HepG2 (cell line): ENCODE data around the gene SEC14L5. TPM values are rescaled to one million over a fixed set of nuclear protein-coding genes. Genes with fewer than 3 reads are reported as not detected.

ENCODE experiments used
- ATAC-seq: fragments of 200-7000 bp; cut with Tn5 transposase; 3 replicates; pipeline ENCODE4 v1.9.1; 2020; ENCODE audit warnings: mild to moderate bottlenecking, moderate library complexity
- BruUV-seq: library from RNA; stranded (reverse); fragments of 400-500 nt; replicated peaks from 2 replicates; lab custom pipeline; 2021; lab: Mats Ljungman, UMichigan
- CTCF ChIA-PET: fragments of 300-600 bp; formaldehyde crosslinking; extraction: SDS; loops from one replicate; lab custom pipeline; 2021; ENCODE audit warnings: low total read pairs, inconsistent platforms, low intra/inter-chr PET ratio; lab: Yijun Ruan, JAX
- POLR2A ChIA-PET: fragments of 350-600 bp; sonication (Branson Sonifier 250); formaldehyde crosslinking; loops from one replicate; lab custom pipeline; 2020; ENCODE audit warnings: antibody characterized with exemption, inconsistent platforms; lab: Yijun Ruan, JAX
- DNase-seq: peaks from one replicate; pipeline ENCODE4 v3.0.0-alpha.2; 2015; ENCODE audit warnings: low spot score
- FAIRE-seq: peaks from 3 replicates; lab custom pipeline; 2011; peaks lifted over from hg19 to GRCh38; lab: Jason Lieb, UNC
- H2AFZ ChIP-seq: one replicate; pipeline ENCODE4 v1.6.1; 2011; ENCODE audit warnings: low read length, inconsistent platforms
- H3K27ac ChIP-seq: fragments of 300-600 bp; 3 replicates; pipeline ENCODE4 v1.8.0; 2011; ENCODE audit warnings: mixed run types, mild to moderate bottlenecking, mixed read lengths, low read length, inconsistent platforms; ENCODE audit not compliant: insufficient read depth; ENCODE audit errors: extremely low read length
- H3K27me3 ChIP-seq, 2 experiments: fragments of 200-600 bp in 1 of 2; 2 replicates in 1 of 2; 3 replicates in 1 of 2; pipeline versions ENCODE4 v1.6.0 to v1.8.0; 2011; ENCODE audit warnings: low read length in 2 of 2, mild to moderate bottlenecking in 2 of 2, moderate library complexity in 2 of 2, inconsistent platforms in 1 of 2; ENCODE audit not compliant: insufficient read depth in 2 of 2, control insufficient read depth in 1 of 2
- H3K36me3 ChIP-seq, 2 experiments: fragments of 200-600 bp in 1 of 2; replicated peaks in 1 of 2; 2 replicates in 1 of 2; 3 replicates in 1 of 2; pipeline versions ENCODE4 v1.5.1 to v1.8.0; 2011; ENCODE audit warnings: low read length in 2 of 2, inconsistent platforms in 1 of 2; ENCODE audit not compliant: insufficient read depth in 2 of 2, control insufficient read depth in 1 of 2
- H3K4me1 ChIP-seq: 2 replicates; pipeline ENCODE4 v1.5.1; 2012; ENCODE audit warnings: low read length, inconsistent platforms; ENCODE audit not compliant: insufficient read depth
- H3K4me2 ChIP-seq: 2 replicates; pipeline ENCODE4 v1.6.0; 2011; ENCODE audit warnings: low read depth, low read length, inconsistent platforms
- H3K4me3 ChIP-seq, 3 experiments: fragments of 200-600 bp in 1 of 3; sonication (generic), shearing (Covaris generic) in 1 of 3; replicated peaks in 1 of 3; 2 replicates each; pipeline ENCODE4 v1.5.1; 2011 to 2016; ENCODE audit warnings: low read length in 3 of 3, inconsistent platforms in 2 of 3, low read depth in 2 of 3, mild to moderate bottlenecking in 2 of 3, control low read depth in 1 of 3, mixed read lengths in 1 of 3; ENCODE audit not compliant: insufficient read depth in 1 of 3
- H3K79me2 ChIP-seq: one replicate; pipeline ENCODE4 v1.6.1; 2011; ENCODE audit warnings: low read length, inconsistent platforms; ENCODE audit not compliant: insufficient read depth
- H3K9ac ChIP-seq: 2 replicates; pipeline ENCODE4 v1.6.0; 2011; ENCODE audit warnings: mild to moderate bottlenecking, low read depth, low read length, inconsistent platforms; ENCODE audit not compliant: insufficient read depth
- H3K9me3 ChIP-seq: 2 replicates; pipeline ENCODE4 v1.5.1; 2012; ENCODE audit warnings: mild to moderate bottlenecking, low read length
- H4K20me1 ChIP-seq: 2 replicates; pipeline ENCODE4 v1.6.0; 2011; ENCODE audit warnings: inconsistent platforms, mild to moderate bottlenecking, low read length, moderate library complexity; ENCODE audit not compliant: insufficient read depth
- CEBPB ChIP-seq: IDR thresholded peaks from 2 replicates; pipeline ENCODE4 v1.6.1; 2011; ENCODE audit warnings: low read depth, low read length, improper control_type of control experiment, borderline replicate concordance
- HES4 ChIP-seq: sonication (generic); formaldehyde crosslinking; IDR thresholded peaks from 2 replicates; pipeline ENCODE4 v1.9.0; 2021; ENCODE audit warnings: mild to moderate bottlenecking, missing genetic modification reagents, borderline replicate concordance
- ONECUT2 ChIP-seq: sonication (generic); formaldehyde crosslinking; IDR thresholded peaks from 2 replicates; pipeline ENCODE4 v1.4.0; 2020; ENCODE audit warnings: missing genetic modification reagents
- PCBP1 ChIP-seq: fragments of 200-400 bp; formaldehyde crosslinking; IDR thresholded peaks from 2 replicates; pipeline ENCODE4 v1.6.1; 2017; ENCODE audit warnings: mild to moderate bottlenecking, low read depth, low read length, borderline replicate concordance
- SETDB1 ChIP-seq: sonication (generic); formaldehyde crosslinking; IDR thresholded peaks from 2 replicates; pipeline ENCODE4 v1.5.1; 2020; ENCODE audit warnings: missing genetic modification reagents, mild to moderate bottlenecking, borderline replicate concordance
- SYNCRIP ChIP-seq: fragments of 200-400 bp; formaldehyde crosslinking; IDR thresholded peaks from 2 replicates; pipeline ENCODE4 v1.6.1; 2018; ENCODE audit warnings: mild to moderate bottlenecking, low read depth, low read length; ENCODE audit not compliant: insufficient read depth
- ZBTB7A ChIP-seq: sonication (generic); formaldehyde crosslinking; IDR thresholded peaks from 2 replicates; pipeline ENCODE4 v1.8.0; 2022; ENCODE audit warnings: mild to moderate bottlenecking, missing genetic modification reagents
- ZNF382 ChIP-seq: sonication (generic); formaldehyde crosslinking; IDR thresholded peaks from 2 replicates; pipeline ENCODE4 v1.5.0; 2020; ENCODE audit warnings: missing genetic modification reagents, mild to moderate bottlenecking, borderline replicate concordance
- WGBS: methylation state at CpG from one replicate; pipeline ENCODE4 v1.1.6; 2017; ENCODE audit warnings: low lambda C conversion rate; 5-methylcytosine and 5-hydroxymethylcytosine counted together
- in situ Hi-C: cut with HindIII; loops from 2 replicates; pipeline ENCODE4 v1.10.0; 2017; ENCODE audit warnings: low pct_unique_long_range_greater_than_20kb; ENCODE audit not compliant: extremely low pct_ligation_motif_present
- intact Hi-C: fragments of 100-400 bp; cut with micrococcal nuclease; formaldehyde crosslinking; loops from one replicate; pipeline ENCODE4 v1.10.0; 2022; ENCODE audit not compliant: unreplicated experiment
- polyA plus RNA-seq, 8 experiments: library from polyadenylated mRNA; depleted of rRNA in 3 of 8; stranded (reverse) in 7 of 8; unstranded in 1 of 8; fragments of >200 nt; fragmentation: Illumina TruSeq in 4 of 8; extraction: Trizol in 4 of 8; gene quantifications; 2 replicates each; pipeline versions ENCODE4 v1.2.1 to v1.2.3, GENCODE V29; 2011 to 2016; ENCODE audit warnings: low read depth in 4 of 8, missing spikeins in 1 of 8, mixed read lengths in 1 of 8; ENCODE audit not compliant: insufficient read depth in 1 of 8
- total RNA-seq, 5 experiments: library from RNA; depleted of rRNA; stranded (reverse); fragments of >200 nt; fragmentation: Illumina TruSeq; extraction: Trizol; gene quantifications; 2 replicates each; pipeline ENCODE4 v1.2.3, GENCODE V29; 2016; ENCODE audit warnings: low read depth in 1 of 5
- TF ChIP-seq, protein P1 (sequence below): IDR thresholded peaks from 2 replicates; pipeline ENCODE4 v1.6.1; 2018; ENCODE audit warnings: missing genetic modification reagents

Gene SEC14L5
- total and polyA plus RNA-seq, 2 of the 13 experiments (the other 11 are each of a cell fraction or from before 2014, with no cell fraction given), result 0.40 to 0.42 TPM

DNA sequence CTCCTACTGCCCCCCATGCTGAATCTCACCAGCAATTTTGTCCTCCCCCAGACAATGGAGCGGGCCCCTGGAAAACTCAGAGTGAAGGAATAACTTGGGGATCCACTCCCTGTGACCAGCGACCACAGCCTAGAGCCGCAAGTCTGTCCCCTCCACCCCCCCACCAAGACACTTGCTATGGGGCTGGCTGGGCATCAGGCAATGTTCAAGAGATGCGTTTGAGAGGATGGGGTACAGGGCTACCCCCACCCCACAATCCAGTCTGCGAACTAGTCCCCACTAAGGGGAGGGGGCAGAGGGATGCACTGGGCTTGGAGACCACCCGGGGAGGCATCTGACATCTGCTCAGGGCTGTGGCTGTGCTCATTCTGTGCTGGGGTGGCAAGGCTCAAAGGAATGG is 23.5 kb upstream of the SEC14L5 start:
- CTCF ChIA-PET, result no interaction called here
- Histone ChIP-seq H3K36me3 (peaks cover 0 to 1% of the 10 kb centered on the region in 2 experiments; a peak in 1 of 5 replicates), H3K27ac (no peak overlapping the region), H3K27me3 (no peaks in the 10 kb centered on the region; a peak in 1 of 5 replicates), H3K9ac (no peak overlapping the region), H3K4me1 (peaks cover 23% of the 10 kb centered on the region), H3K79me2 (peaks cover 2% of the 10 kb centered on the region), H3K9me3 (no peaks in the 10 kb centered on the region), H3K4me3 (no peak overlapping the region), H3K4me2 (no peak overlapping the region), H4K20me1 (no peaks in the 10 kb centered on the region), H2AFZ (no peak overlapping the region)
- no peak for ATAC-seq
- DNase-seq, result no peak
- 97% methylated on average over 6 of the region's 6 CpGs for WGBS
- POLR2A ChIA-PET, result interaction anchor here (1.7 kb wide), 1 partner anchor 23 kb away, joined by 5 read pairs; the partner anchor contains the start of gene SEC14L5
- TF ChIP-seq SYNCRIP (no peak), PCBP1 (no peak), HES4 (CRISPR knock-in tag) (no peak), SETDB1 (no peak), ZBTB7A (CRISPR knock-in tag) (no peak), ONECUT2 (no peak)
- TF ChIP-seq, protein P1, sequence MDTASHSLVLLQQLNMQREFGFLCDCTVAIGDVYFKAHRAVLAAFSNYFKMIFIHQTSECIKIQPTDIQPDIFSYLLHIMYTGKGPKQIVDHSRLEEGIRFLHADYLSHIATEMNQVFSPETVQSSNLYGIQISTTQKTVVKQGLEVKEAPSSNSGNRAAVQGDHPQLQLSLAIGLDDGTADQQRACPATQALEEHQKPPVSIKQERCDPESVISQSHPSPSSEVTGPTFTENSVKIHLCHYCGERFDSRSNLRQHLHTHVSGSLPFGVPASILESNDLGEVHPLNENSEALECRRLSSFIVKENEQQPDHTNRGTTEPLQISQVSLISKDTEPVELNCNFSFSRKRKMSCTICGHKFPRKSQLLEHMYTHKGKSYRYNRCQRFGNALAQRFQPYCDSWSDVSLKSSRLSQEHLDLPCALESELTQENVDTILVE (CRISPR knock-in tag), result no peak
- intact Hi-C loops (no loop called here), in situ Hi-C loops (no loop called here)
- no TSS peak for BruUV-seq
- FAIRE-seq, result no peak

GRCh38 chr16:4935241-4935855 is 22.8 kb upstream of the SEC14L5 start:
- TF ChIP-seq CEBPB (peak; percentile 54), ZNF382 (CRISPR knock-in tag) (no peak)
- TF ChIP-seq, all 625 proteins: peak for 1
- in situ Hi-C loops (no loop called here), intact Hi-C loops (no loop called here)
- Histone ChIP-seq H4K20me1 (no peaks in the 10 kb centered on the region), H3K36me3 (no peaks in the 10 kb centered on the region), H3K9me3 (no peaks in the 10 kb centered on the region), H3K27me3 (no peaks in the 10 kb centered on the region; a peak in 1 of 5 replicates), H3K79me2 (peaks cover 2% of the 10 kb centered on the region), H3K4me1 (peaks cover 29% of the 10 kb centered on the region), H2AFZ (no peak overlapping the region), H3K4me2 (peak overlapping the region; percentile 93), H3K27ac (no peak overlapping the region), H3K9ac (peak overlapping the region; percentile 76; the same call in 1 of the 2 replicates), H3K4me3 (peak overlapping the region; percentile 76 to 91 (median 89); a peak in 4 of 6 replicates)
- CTCF ChIA-PET, result no interaction called here
- DNase-seq, result no peak
- no peak for ATAC-seq
- FAIRE-seq, result no peak
- POLR2A ChIA-PET, result interaction anchor here (1.3 to 4.0 kb wide), 6 partner anchors 9 to 100 kb away, joined by 3 to 25 read pairs (median 12); partner anchors contain the start of gene SEC14L5
- 82% methylated on average over 17 of the region's 19 CpGs for WGBS
- no TSS peak for BruUV-seq
